Measurements from ENCODE around the gene IL6ST.
"Not testable (repeated sequence)": the region's sequence is repeated elsewhere in the genome, so short reads cannot be mapped to it uniquely, and the experiment has no call there.

Gene IL6ST

DNA sequence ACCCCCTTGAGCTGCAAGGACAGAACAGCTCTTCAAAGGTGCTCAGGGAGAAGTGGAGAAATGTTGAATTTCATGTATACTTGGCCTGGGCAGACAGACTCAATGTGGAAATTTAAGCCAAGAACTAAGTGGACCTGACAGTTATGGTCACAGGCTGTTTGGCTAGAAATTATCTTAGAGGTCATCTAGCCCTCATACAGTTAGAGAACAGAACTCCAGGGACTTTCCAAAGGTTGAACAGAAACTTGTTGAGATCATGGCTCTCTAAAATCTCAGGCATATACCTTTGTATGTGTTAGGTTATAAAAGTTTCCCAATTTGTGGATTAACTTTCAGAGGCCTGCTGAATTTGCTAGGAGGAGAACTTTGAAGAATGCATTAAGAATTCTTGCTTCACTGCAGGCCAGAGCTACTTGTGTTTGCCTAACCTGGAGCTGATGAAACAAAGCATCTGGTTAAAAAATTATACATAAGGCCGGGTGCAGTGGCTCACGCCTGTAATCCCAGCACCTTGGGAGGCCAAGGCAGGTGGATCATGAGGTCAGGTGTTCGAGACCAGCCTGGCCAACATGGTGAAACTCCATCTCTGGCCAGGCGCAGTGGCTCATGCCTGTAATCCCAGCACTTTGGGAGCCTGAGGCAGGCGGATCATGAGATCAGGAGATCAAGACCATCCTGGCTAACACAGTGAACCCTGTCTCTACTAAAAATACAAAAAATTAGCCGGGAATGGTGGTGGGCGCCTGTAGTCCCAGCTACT lies 35.3 kb upstream of the IL6ST start:
- H3K4me1 ChIP-seq (ENCODE audit: control insufficient read depth, low read length); H3K79me2 ChIP-seq (ENCODE audit: control insufficient read depth, low read length); H3K9me2 ChIP-seq (replicated peaks; ENCODE audit: control insufficient read depth, low read length); H4K20me1 ChIP-seq (ENCODE audit: control insufficient read depth, insufficient read depth, low read depth, low read length); H3K36me3 ChIP-seq (ENCODE audit: control insufficient read depth, low read length); H3K4me3 ChIP-seq (ENCODE audit: low read length); H3F3A ChIP-seq (ENCODE audit: control insufficient read depth, insufficient read depth); H3K4me2 ChIP-seq (ENCODE audit: low read length); H3K9me3 ChIP-seq (ENCODE audit: control insufficient read depth, insufficient read depth, low read length); H3K27me3 ChIP-seq (ENCODE audit: control insufficient read depth, low read length); H3K27ac ChIP-seq (ENCODE audit: low read depth, low read length): not testable (repeated sequence)

DNA sequence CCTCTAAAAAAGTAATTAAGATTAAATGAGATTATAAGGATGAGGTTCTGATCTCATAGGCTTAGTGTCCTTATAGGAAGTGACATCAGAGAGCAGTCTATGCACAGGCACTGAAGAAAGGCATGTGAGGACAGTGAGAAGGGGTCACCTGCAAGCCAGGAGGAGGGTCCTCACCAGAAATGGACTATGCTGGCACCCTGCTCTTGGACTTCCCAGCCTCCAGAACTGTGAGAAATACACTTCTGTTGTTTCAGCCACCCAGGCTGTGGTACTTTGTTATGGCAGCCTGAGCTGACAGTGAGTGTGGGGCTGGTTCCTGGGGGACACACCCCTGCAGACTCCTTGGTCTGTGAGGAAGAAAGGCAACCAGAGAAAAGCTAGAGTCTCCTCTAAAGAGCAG lies 34.7 kb upstream of the IL6ST start:
- H3K79me2 ChIP-seq (ENCODE audit: control insufficient read depth, low read length) = no peaks in the 10 kb centered on the region
- H3K9me2 ChIP-seq (replicated peaks; ENCODE audit: control insufficient read depth, low read length) = no peaks in the 10 kb centered on the region
- no peaks in the 10 kb centered on the region for H3F3A ChIP-seq (ENCODE audit: control insufficient read depth, insufficient read depth)
- TF ChIP-seq, protein P1, sequence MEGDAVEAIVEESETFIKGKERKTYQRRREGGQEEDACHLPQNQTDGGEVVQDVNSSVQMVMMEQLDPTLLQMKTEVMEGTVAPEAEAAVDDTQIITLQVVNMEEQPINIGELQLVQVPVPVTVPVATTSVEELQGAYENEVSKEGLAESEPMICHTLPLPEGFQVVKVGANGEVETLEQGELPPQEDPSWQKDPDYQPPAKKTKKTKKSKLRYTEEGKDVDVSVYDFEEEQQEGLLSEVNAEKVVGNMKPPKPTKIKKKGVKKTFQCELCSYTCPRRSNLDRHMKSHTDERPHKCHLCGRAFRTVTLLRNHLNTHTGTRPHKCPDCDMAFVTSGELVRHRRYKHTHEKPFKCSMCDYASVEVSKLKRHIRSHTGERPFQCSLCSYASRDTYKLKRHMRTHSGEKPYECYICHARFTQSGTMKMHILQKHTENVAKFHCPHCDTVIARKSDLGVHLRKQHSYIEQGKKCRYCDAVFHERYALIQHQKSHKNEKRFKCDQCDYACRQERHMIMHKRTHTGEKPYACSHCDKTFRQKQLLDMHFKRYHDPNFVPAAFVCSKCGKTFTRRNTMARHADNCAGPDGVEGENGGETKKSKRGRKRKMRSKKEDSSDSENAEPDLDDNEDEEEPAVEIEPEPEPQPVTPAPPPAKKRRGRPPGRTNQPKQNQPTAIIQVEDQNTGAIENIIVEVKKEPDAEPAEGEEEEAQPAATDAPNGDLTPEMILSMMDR (IDR thresholded peaks at IDR 0.05; ENCODE audit: low read depth, low read length, poor library complexity, severe bottlenecking) = no peak
- no peak for TF ChIP-seq EZH2phosphoT487 (IDR thresholded peaks at IDR 0.05; ENCODE audit: borderline replicate concordance, low read length)
- no peak overlapping the region for H3K27ac ChIP-seq (ENCODE audit: low read depth, low read length)
- no peaks in the 10 kb centered on the region for H3K27me3 ChIP-seq (ENCODE audit: control insufficient read depth, low read length)
- H3K4me3 ChIP-seq (ENCODE audit: low read length) = no peak overlapping the region
- H3K9me3 ChIP-seq (ENCODE audit: control insufficient read depth, insufficient read depth, low read length) = no peaks in the 10 kb centered on the region
- H3K36me3 ChIP-seq (ENCODE audit: control insufficient read depth, low read length) = no peaks in the 10 kb centered on the region
- H3K4me2 ChIP-seq (ENCODE audit: low read length) = no peak overlapping the region
- no peaks in the 10 kb centered on the region for H4K20me1 ChIP-seq (ENCODE audit: control insufficient read depth, insufficient read depth, low read depth, low read length)
- H3K4me1 ChIP-seq (ENCODE audit: control insufficient read depth, low read length) = no peaks in the 10 kb centered on the region

DNA sequence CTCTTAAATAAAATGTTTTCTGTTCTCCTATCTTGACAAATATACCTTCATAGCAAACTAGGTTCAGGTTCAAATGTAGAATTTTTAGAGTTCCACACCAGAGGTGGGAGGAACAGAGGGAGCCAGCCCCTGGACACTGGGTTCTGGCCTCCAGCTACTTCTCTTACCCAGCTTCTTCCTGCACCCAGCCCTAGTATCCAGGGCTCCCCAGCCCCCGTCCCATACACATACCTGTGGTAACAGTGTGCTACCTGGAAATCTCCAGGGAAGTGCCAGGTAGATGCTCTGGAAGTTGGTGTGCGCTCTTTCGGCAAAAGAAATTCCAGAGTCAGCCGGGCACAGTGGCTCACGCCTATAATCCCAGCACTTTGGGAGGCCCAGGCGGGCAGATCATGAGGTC lies 33.9 kb upstream of the IL6ST start:
- no peaks in the 10 kb centered on the region for H3K4me1 ChIP-seq (ENCODE audit: control insufficient read depth, low read length)
- no peaks in the 10 kb centered on the region for H3K9me2 ChIP-seq (replicated peaks; ENCODE audit: control insufficient read depth, low read length)
- H3F3A ChIP-seq (ENCODE audit: control insufficient read depth, insufficient read depth) = no peaks in the 10 kb centered on the region
- H3K4me2 ChIP-seq (ENCODE audit: low read length) = no peak overlapping the region
- no peaks in the 10 kb centered on the region for H4K20me1 ChIP-seq (ENCODE audit: control insufficient read depth, insufficient read depth, low read depth, low read length)
- H3K4me3 ChIP-seq (ENCODE audit: low read length) = no peak overlapping the region
- no peaks in the 10 kb centered on the region for H3K36me3 ChIP-seq (ENCODE audit: control insufficient read depth, low read length)
- no peaks in the 10 kb centered on the region for H3K79me2 ChIP-seq (ENCODE audit: control insufficient read depth, low read length)
- no peaks in the 10 kb centered on the region for H3K27me3 ChIP-seq (ENCODE audit: control insufficient read depth, low read length)
- no peak for TF ChIP-seq EZH2phosphoT487 (IDR thresholded peaks at IDR 0.05; ENCODE audit: borderline replicate concordance, low read length)
- TF ChIP-seq, protein P1 (IDR thresholded peaks at IDR 0.05; ENCODE audit: low read depth, low read length, poor library complexity, severe bottlenecking) = no peak
- no peaks in the 10 kb centered on the region for H3K9me3 ChIP-seq (ENCODE audit: control insufficient read depth, insufficient read depth, low read length)
- no peak overlapping the region for H3K27ac ChIP-seq (ENCODE audit: low read depth, low read length)

DNA sequence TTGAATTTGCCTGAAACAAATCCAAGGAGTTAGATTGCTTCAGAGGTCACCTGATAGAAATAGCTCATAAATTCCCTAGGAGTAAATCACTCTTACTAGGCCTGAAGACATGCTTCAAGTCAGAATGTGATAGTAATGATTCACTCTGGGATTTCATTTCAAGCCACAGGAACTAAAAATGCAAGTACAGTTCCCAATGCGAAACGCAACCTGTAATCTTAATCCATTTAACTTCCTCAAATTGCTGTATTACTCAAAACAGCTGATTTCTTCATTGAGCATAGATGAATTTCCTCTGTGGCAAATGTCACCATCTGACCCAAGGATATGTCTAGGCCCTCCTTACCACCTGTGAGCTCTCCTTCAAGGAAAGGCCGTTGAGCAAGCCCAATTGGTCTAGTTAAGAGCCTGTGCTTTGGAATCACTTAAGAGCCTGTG lies 32.1 kb upstream of the IL6ST start:
- no peaks in the 10 kb centered on the region for H3K27me3 ChIP-seq (ENCODE audit: control insufficient read depth, low read length)
- no peaks in the 10 kb centered on the region for H4K20me1 ChIP-seq (ENCODE audit: control insufficient read depth, insufficient read depth, low read depth, low read length)
- H3K4me3 ChIP-seq (ENCODE audit: low read length) = no peak overlapping the region
- TF ChIP-seq EZH2phosphoT487 (IDR thresholded peaks at IDR 0.05; ENCODE audit: borderline replicate concordance, low read length) = no peak
- TF ChIP-seq, protein P1 (IDR thresholded peaks at IDR 0.05; ENCODE audit: low read depth, low read length, poor library complexity, severe bottlenecking) = no peak
- no peaks in the 10 kb centered on the region for H3K36me3 ChIP-seq (ENCODE audit: control insufficient read depth, low read length)
- H3K9me2 ChIP-seq (replicated peaks; ENCODE audit: control insufficient read depth, low read length) = no peaks in the 10 kb centered on the region
- H3K4me1 ChIP-seq (ENCODE audit: control insufficient read depth, low read length) = no peaks in the 10 kb centered on the region
- no peak overlapping the region for H3K4me2 ChIP-seq (ENCODE audit: low read length)
- H3K9me3 ChIP-seq (ENCODE audit: control insufficient read depth, insufficient read depth, low read length) = no peaks in the 10 kb centered on the region
- no peak overlapping the region for H3K27ac ChIP-seq (ENCODE audit: low read depth, low read length)
- H3F3A ChIP-seq (ENCODE audit: control insufficient read depth, insufficient read depth) = no peaks in the 10 kb centered on the region
- no peaks in the 10 kb centered on the region for H3K79me2 ChIP-seq (ENCODE audit: control insufficient read depth, low read length)

Data from DOHH2 (cell line).